ENCODE results near the gene MAP4K4. TPM values are rescaled to one million over a fixed set of nuclear protein-coding genes. Genes with fewer than 3 reads are reported as not detected.
A peak's percentile ranks its signal among the peaks of the same experiment; 100 is the strongest.
"Not testable (repeated sequence)": the region's sequence is repeated elsewhere in the genome, so short reads cannot be mapped to it uniquely, and the experiment has no call there.

MAP4K4 gene
- total RNA-seq, 1 donor from 2014 or later, result 91.9 TPM

DNA sequence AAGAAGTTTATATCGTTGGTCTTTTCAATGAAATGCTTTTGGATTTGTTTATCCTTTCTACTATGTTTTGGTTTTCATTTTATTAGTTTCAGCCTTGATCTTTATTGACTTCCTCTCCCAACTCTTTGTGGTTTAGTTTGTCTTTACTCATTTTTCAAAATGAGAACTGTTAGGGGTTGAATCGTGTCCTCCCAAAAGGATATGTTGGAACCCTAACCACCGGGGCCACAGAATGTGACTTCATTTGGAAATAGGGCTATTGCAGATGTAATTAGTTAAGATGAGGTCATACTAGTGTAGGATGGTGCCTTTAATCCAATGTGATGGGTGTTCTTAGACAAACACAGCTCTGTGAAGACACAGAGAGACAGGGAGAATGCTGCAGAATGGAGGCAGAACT is 233.9 kb downstream of the MAP4K4 start:
- Mint-ChIP-seq H3K27ac (no peak overlapping the region), H3K27me3 (ENCODE audit: insufficient read depth, low read depth) (peaks cover 2% of the 10 kb centered on the region), H3K4me1 (peaks cover 10% of the 10 kb centered on the region), H3K36me3 (no peaks in the 10 kb centered on the region), H3K9me3 (peaks cover 16% of the 10 kb centered on the region), H3K4me3 (no peak overlapping the region)
- no peaks in the 10 kb centered on the region for H3F3A ChIP-seq (ENCODE audit: low read depth)
- no peak for DNase-seq (ENCODE audit: low spot score)
- no peaks in the 10 kb centered on the region for H3K9me3 ChIP-seq (ENCODE audit: low read depth)
- H3K27me3 ChIP-seq, result no peaks in the 10 kb centered on the region
- TF ChIP-seq EZH2 (IDR thresholded peaks at IDR 0.05) (no peak), EZH2phosphoT487 (IDR thresholded peaks at IDR 0.05) (no peak)
- TF ChIP-seq, protein P1, sequence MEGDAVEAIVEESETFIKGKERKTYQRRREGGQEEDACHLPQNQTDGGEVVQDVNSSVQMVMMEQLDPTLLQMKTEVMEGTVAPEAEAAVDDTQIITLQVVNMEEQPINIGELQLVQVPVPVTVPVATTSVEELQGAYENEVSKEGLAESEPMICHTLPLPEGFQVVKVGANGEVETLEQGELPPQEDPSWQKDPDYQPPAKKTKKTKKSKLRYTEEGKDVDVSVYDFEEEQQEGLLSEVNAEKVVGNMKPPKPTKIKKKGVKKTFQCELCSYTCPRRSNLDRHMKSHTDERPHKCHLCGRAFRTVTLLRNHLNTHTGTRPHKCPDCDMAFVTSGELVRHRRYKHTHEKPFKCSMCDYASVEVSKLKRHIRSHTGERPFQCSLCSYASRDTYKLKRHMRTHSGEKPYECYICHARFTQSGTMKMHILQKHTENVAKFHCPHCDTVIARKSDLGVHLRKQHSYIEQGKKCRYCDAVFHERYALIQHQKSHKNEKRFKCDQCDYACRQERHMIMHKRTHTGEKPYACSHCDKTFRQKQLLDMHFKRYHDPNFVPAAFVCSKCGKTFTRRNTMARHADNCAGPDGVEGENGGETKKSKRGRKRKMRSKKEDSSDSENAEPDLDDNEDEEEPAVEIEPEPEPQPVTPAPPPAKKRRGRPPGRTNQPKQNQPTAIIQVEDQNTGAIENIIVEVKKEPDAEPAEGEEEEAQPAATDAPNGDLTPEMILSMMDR (IDR thresholded peaks at IDR 0.05), result no peak
- no peak overlapping the region for H3K27ac ChIP-seq
- no peak overlapping the region for H3K4me3 ChIP-seq
- no peaks in the 10 kb centered on the region for H4K20me1 ChIP-seq (ENCODE audit: low read depth)
- no peaks in the 10 kb centered on the region for H3K4me1 ChIP-seq
- no peak overlapping the region for H2AFZ ChIP-seq (replicated peaks)
- H3K9ac ChIP-seq, result no peak overlapping the region
- no peaks in the 10 kb centered on the region for H3K79me2 ChIP-seq (ENCODE audit: low read depth)
- no peak overlapping the region for H3K4me2 ChIP-seq
- H3K36me3 ChIP-seq, result no peaks in the 10 kb centered on the region

DNA sequence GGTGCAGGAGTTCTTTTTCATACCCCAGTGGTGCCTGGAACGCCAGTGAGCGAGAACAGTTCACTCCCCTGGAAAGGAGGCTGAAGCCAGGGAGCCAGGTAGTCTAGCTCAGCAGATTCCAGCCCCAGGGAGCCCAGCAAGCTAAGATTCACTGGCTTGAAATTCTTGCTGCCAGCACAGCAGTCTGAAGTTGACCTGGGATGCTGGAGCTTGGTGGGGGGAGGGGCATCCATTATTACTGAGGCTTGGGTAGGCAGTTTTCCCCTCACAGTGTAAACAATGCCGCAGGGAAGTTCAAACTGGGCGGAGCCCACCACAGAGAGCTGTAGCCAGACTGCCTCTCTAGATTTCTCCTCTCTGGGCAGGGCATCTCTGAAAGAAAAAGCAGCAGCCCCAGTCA is 238.3 kb downstream of the MAP4K4 start:
- not testable (repeated sequence) for H3K4me2 ChIP-seq

DNA sequence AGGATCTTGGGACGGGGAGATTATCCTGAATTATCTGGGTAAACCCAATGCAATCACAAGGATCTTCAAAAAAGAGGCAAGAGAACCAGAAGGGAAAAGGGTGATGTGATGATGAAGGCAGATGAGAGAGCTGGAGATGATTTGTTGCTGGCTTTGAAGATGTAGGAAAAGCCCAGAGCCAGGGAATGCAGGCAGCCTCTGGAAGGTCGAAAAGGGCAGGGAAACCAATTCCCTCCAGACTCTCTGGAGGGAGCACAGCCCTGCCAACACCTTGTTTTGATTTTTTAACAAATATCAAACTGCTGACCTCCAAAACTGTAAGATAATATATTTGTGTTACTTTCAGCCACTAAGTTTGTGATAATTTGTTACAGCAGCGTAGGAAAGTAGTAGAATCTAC is 245.3 kb downstream of the MAP4K4 start:
- H3K4me3 ChIP-seq, result no peak overlapping the region
- TF ChIP-seq, protein P1 (IDR thresholded peaks at IDR 0.05), result no peak
- TF ChIP-seq EZH2phosphoT487 (IDR thresholded peaks at IDR 0.05) (no peak), EZH2 (IDR thresholded peaks at IDR 0.05) (no peak)
- H2AFZ ChIP-seq (replicated peaks), result no peak overlapping the region
- no peaks in the 10 kb centered on the region for H4K20me1 ChIP-seq (ENCODE audit: low read depth)
- H3K27me3 ChIP-seq, result no peaks in the 10 kb centered on the region
- no peaks in the 10 kb centered on the region for H3F3A ChIP-seq (ENCODE audit: low read depth)
- no peaks in the 10 kb centered on the region for H3K36me3 ChIP-seq
- no peaks in the 10 kb centered on the region for H3K9me3 ChIP-seq (ENCODE audit: low read depth)
- Mint-ChIP-seq H3K4me1 (peaks cover 7% of the 10 kb centered on the region), H3K27me3 (ENCODE audit: insufficient read depth, low read depth) (no peaks in the 10 kb centered on the region), H3K27ac (no peak overlapping the region), H3K36me3 (peaks cover 2% of the 10 kb centered on the region), H3K4me3 (no peak overlapping the region), H3K9me3 (peaks cover 15% of the 10 kb centered on the region)
- H3K4me2 ChIP-seq, result no peak overlapping the region
- no peaks in the 10 kb centered on the region for H3K4me1 ChIP-seq
- H3K79me2 ChIP-seq (ENCODE audit: low read depth), result no peaks in the 10 kb centered on the region
- H3K9ac ChIP-seq, result no peak overlapping the region
- no peak overlapping the region for H3K27ac ChIP-seq
- DNase-seq (ENCODE audit: low spot score), result no peak

More for the DNA sequence above, 238.3 kb downstream of the MAP4K4 start:
- H3K4me3 ChIP-seq; H3F3A ChIP-seq (ENCODE audit: low read depth); H3K27ac ChIP-seq; H3K9ac ChIP-seq; H4K20me1 ChIP-seq (ENCODE audit: low read depth); H2AFZ ChIP-seq (replicated peaks); H3K27me3 ChIP-seq; H3K36me3 ChIP-seq; H3K27ac Mint-ChIP-seq; H3K79me2 ChIP-seq (ENCODE audit: low read depth); H3K9me3 ChIP-seq (ENCODE audit: low read depth); H3K4me3 Mint-ChIP-seq; H3K27me3 Mint-ChIP-seq (ENCODE audit: insufficient read depth, low read depth); H3K36me3 Mint-ChIP-seq; H3K4me1 ChIP-seq: not testable (repeated sequence)
- Mint-ChIP-seq H3K4me1 (peaks cover 11% of the 10 kb centered on the region), H3K9me3 (peaks cover 17% of the 10 kb centered on the region)
- DNase-seq (ENCODE audit: low spot score), result peak; percentile 31

Other genes with a start within 250 kb of the MAP4K4 start
- gene RFX8, start 222.6 kb upstream of the MAP4K4 start, total RNA-seq (ENCODE audit: low replicate concordance), result 0.12 and 0.37 TPM in 2 replicates

Data from neural progenitor cell (in vitro differentiated cells).